ENCODE data around the gene CEACAM19. TPM values are rescaled to one million over a fixed set of nuclear protein-coding genes. Genes with fewer than 3 reads are reported as not detected.
"Not testable (repeated sequence)": the region's sequence is repeated elsewhere in the genome, so short reads cannot be mapped to it uniquely, and the experiment has no call there.

The CEACAM19 gene
- total RNA-seq, 1 experiment from 2014 or later: 1.8 TPM

DNA sequence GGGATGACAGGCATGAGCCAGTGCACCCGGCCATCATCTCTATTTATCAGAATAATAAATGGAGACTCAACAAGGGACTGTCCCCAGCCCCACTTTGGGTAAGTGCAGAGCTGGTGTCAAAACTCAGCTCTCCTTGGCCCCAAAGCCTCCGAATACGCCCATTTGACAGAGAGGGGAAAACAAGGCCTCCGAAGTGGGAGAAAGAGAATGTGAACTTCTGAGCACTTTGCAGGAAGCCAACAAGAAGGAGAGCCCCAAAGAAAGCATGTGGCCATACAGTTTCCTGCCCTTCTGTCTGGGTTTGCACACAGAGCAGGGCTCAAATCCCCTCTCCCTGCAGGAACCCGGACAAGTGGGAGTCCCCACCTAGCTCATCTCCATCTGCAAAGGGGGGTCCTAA lies 29.3 kb downstream of the CEACAM19 start:
- no peak for DNase-seq (ENCODE audit: low read depth)

DNA sequence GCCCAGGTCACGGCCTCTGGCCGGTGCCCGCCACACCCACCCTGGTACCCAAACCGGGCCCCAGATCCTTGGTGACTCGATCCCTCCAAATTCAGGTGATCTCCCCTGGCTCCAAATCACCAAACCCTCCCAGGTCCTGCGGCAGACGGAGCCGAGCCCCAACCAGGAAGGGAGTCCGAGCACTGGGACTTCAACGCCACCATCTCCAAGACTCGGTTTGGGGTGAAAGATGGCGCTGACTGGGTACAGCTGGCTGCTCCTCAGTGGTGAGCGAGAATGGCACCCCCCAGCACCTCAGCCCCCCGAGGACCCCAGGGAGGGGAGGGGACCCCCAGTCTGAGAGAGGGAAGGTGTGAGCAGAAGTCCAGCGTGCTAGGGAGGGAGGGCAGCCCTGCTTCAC lies 29.9 kb downstream of the CEACAM19 start:
- no peak for DNase-seq (ENCODE audit: low read depth)

DNA sequence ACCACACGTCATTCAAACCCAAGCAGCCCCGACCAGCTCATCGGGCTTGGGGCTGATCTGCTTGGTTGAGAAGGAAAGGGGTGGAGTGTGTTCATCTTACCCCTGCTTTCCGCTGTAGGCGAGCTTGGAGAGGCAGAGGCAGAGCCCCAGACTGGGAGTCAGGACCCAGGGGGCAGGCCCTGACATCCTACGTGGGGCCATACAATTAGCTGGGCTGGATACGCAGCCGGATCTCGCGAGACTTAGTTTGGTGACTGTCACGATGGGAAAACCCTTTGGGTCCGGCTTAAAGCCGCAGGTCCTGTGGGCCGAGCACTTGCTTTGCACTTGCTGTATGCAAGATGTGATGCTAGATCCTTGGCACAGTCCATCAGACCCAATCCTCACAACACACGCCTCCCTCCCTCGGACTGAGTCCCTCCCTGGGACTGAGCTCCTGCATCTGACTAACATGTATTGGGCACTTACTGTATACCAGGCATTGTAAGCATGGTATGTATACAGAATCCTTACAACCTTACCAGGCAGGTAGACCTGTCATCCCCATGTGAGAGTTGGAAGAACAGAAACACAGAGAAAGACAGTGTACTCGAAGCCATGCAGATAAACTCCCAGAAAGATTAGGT lies 31.4 kb downstream of the CEACAM19 start:
- DNase-seq (ENCODE audit: low read depth): no peak

- no peak for DNase-seq (ENCODE audit: low read depth)
Observed at GRCh38 chr19:44703336-44704078, 32.2 kb downstream of the CEACAM19 start.

GRCh38 chr19:44704982-44705381 lies 33.7 kb downstream of the CEACAM19 start:
- no peak for DNase-seq (ENCODE audit: low read depth)

GRCh38 chr19:44705502-44706010 lies 34.3 kb downstream of the CEACAM19 start:
- DNase-seq (ENCODE audit: low read depth): no peak

DNA sequence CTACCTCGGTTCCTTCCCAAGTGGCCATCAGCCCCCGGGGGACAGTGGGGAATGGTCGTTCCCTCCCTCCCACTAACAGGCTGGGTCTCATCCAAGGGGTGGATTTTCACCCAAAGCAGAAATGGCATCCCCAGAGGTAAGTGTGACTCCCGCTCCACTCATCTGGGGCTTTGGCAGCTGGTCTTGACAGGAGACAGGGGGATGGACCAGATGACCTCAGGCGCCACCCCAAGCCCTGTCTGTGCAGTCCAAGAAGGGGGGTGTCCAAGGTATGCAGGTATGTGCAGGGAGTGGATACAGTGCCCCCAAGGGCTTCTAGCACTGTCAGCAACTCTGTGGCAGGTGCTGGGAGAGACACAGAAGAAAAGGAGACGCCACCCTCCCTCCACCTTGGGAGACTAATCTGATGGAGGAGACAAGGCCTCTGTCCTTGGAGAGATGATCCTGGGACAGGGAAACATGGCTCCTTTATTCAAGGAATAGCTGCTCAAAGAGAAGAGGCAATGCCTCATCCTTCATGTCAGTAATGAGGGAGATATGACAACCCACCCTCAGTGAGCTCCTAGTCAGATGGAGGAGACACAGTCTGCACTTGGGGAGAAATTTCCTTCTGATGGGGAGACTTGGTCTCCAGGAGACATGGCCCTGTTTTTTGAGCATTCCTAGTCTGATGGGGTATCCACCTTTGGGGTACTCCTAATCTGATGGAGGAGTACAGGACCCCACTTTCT lies 35.4 kb downstream of the CEACAM19 start:
- DNase-seq (ENCODE audit: low read depth): no peak

GRCh38 chr19:44707794-44708193 lies 36.5 kb downstream of the CEACAM19 start:
- DNase-seq (ENCODE audit: low read depth): no peak

DNA sequence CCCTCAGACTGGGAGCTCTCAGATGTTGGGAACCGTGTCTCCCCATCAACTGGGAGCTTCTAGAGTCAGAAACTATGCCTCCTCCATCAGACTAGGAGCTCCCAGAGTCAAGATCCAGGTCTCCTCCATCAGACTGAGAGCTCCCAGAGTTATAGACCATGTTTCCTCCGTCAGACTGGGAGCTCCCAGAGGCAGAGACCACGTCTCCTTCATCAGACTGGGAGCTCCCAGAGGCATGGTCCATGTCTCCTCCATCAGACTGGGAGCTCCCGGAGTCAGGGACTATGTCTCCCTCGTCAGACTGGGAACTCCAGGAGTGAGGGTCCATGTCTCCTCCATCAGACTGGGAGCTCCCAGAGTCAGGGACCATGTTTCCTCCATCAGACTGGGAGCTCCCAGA lies 37.7 kb downstream of the CEACAM19 start:
- no peak for DNase-seq (ENCODE audit: low read depth)

GRCh38 chr19:44709434-44710266 lies 38.4 kb downstream of the CEACAM19 start:
- DNase-seq (ENCODE audit: low read depth): not testable (repeated sequence)

GRCh38 chr19:44710483-44710882 lies 39.2 kb downstream of the CEACAM19 start:
- DNase-seq (ENCODE audit: low read depth): no peak

- DNase-seq (ENCODE audit: low read depth): no peak
Observed at GRCh38 chr19:44712864-44713515, 41.7 kb downstream of the CEACAM19 start.

DNA sequence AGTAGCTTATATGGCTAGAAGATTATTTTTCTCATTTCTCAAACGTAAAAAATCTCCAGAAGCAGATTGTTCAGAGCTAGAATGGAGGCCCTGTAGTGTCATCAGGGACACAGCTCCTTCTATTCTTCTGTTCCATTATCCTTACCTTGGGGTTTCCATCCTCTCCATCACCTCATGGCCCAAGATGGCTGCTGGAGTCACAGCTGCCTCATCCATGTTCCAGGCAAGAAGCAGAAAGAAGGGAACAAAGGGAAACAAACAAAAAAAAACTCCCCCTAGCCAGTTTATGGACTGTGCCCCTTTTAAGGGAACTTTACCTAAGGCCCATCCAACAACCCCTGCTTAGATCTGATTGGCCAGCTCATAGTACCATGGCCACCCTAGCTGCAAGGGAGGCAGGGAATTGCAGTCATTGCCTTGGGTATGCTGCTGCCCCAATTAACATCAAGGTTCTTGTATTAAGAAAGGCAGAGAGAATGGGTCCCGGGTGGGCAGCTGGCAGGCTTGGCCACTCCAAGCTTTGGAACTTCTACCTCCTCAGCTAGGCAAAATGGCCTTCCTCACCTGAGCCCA lies 43.4 kb downstream of the CEACAM19 start:
- DNase-seq (ENCODE audit: low read depth): no peak

- DNase-seq (ENCODE audit: low read depth): no peak
Observed at GRCh38 chr19:44717603-44718002, 46.3 kb downstream of the CEACAM19 start.

DNA sequence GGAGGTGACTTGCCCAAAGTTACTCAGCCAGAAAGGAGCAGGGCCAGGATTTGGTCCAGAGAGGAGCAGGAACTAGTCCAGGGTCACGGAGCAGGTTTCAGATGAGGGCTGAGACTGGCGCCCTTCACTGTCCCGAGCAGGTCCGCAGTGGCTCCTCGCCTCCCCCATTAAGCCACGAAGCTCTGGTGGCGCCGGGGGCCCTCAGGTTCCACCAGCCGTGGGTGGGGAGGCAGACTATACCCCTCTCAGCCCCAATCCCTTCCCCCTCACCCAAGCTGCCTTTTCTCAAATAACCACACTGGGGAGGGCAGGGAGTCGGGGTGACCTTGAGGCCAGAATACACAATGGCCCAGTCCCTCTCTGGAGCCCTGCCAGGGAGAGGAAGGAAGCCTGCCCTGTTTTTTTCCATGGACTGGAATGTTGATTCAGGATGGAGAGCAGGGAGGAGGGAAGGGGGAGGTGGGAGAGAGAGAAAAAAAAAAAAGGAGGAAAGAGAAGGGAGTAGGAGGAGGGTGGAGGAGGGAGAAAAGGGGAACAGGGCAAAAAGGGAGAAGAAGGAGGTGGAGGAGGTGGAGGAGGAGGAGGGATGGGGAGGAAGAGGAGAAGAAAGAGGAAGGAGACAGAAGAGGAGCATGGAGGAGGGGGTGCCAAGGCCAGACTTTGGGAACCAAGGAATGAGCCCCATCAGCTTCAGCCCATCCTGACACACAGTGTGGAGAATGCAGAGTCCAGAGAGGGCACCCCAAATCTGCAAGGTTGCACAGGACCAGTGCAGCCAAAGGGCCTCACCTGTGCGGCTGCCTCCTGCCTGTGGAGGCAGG lies 47.4 kb downstream of the CEACAM19 start:
- DNase-seq (ENCODE audit: low read depth): peak; percentile 97

GRCh38 chr19:44719262-44719701 lies 48.0 kb downstream of the CEACAM19 start:
- DNase-seq (ENCODE audit: low read depth): no peak

GRCh38 chr19:44720396-44720795 lies 49.1 kb downstream of the CEACAM19 start:
- not testable (repeated sequence) for DNase-seq (ENCODE audit: low read depth)

- peak; percentile 83 for DNase-seq (ENCODE audit: low read depth)
Observed at GRCh38 chr19:44720945-44721344, 49.7 kb downstream of the CEACAM19 start.

GRCh38 chr19:44721369-44721768 lies 50.1 kb downstream of the CEACAM19 start:
- DNase-seq (ENCODE audit: low read depth): not testable (repeated sequence)

All from M059J (cell line).